ENCODE data around the gene DCAF6. TPM values are rescaled to one million over a fixed set of nuclear protein-coding genes. Genes with fewer than 3 reads are reported as not detected.
A peak's percentile ranks its signal among the peaks of the same experiment; 100 is the strongest.

The DCAF6 gene
- total RNA-seq, 1 experiment from 2014 or later, result 84.6 TPM

GRCh38 chr1:168085401-168085872, 149.0 kb downstream of the DCAF6 start:
- no peak overlapping the region for H3K4me3 ChIP-seq (ENCODE audit: low read length)
- no peaks in the 10 kb centered on the region for H3K27me3 ChIP-seq (ENCODE audit: low read length)

GRCh38 chr1:168086438-168086837, 150.0 kb downstream of the DCAF6 start:
- no peak overlapping the region for H2AFZ ChIP-seq (ENCODE audit: low read length)
- H3K4me3 ChIP-seq (ENCODE audit: low read length), result no peak overlapping the region
- no peaks in the 10 kb centered on the region for H3K36me3 ChIP-seq (ENCODE audit: insufficient read depth, low read length)
- no peaks in the 10 kb centered on the region for H3K9me3 ChIP-seq (ENCODE audit: low read length)
- no peaks in the 10 kb centered on the region for H3K27me3 ChIP-seq (ENCODE audit: low read length)
- no peaks in the 10 kb centered on the region for H3K79me2 ChIP-seq (ENCODE audit: low read length)
- H3K4me2 ChIP-seq (ENCODE audit: low read depth, low read length, poor library complexity, severe bottlenecking), result no peak overlapping the region
- peak; percentile 44 for DNase-seq
- no peak overlapping the region for H3K9ac ChIP-seq (ENCODE audit: low read length)
- no peak overlapping the region for H3K27ac ChIP-seq (ENCODE audit: low read length)
- no peaks in the 10 kb centered on the region for H3K4me1 ChIP-seq (ENCODE audit: low read length)
- no peaks in the 10 kb centered on the region for H4K20me1 ChIP-seq (ENCODE audit: insufficient read depth, low read depth, low read length)
- H3K9me2 ChIP-seq (replicated peaks; ENCODE audit: insufficient read depth, low read length), result no peaks in the 10 kb centered on the region

More at GRCh38 chr1:168085401-168085872, 149.0 kb downstream of the DCAF6 start:
- DNase-seq, result no peak
- Histone ChIP-seq H3K4me2 (ENCODE audit: low read depth, low read length, poor library complexity, severe bottlenecking) (no peak overlapping the region), H3K27ac (ENCODE audit: low read length) (no peak overlapping the region), H3K9me2 (replicated peaks; ENCODE audit: insufficient read depth, low read length) (no peaks in the 10 kb centered on the region), H3K36me3 (ENCODE audit: insufficient read depth, low read length) (no peaks in the 10 kb centered on the region), H2AFZ (ENCODE audit: low read length) (no peak overlapping the region), H3K9ac (ENCODE audit: low read length) (no peak overlapping the region), H3K79me2 (ENCODE audit: low read length) (no peaks in the 10 kb centered on the region), H3K4me1 (ENCODE audit: low read length) (no peaks in the 10 kb centered on the region), H4K20me1 (ENCODE audit: insufficient read depth, low read depth, low read length) (no peaks in the 10 kb centered on the region), H3K9me3 (ENCODE audit: low read length) (no peaks in the 10 kb centered on the region)

- H3K9me3 ChIP-seq (ENCODE audit: low read length), result no peaks in the 10 kb centered on the region
- no peaks in the 10 kb centered on the region for H4K20me1 ChIP-seq (ENCODE audit: insufficient read depth, low read depth, low read length)
- no peak overlapping the region for H3K27ac ChIP-seq (ENCODE audit: low read length)
- H3K4me2 ChIP-seq (ENCODE audit: low read depth, low read length, poor library complexity, severe bottlenecking), result no peak overlapping the region
- no peaks in the 10 kb centered on the region for H3K79me2 ChIP-seq (ENCODE audit: low read length)
- no peak overlapping the region for H3K4me3 ChIP-seq (ENCODE audit: low read length)
- H3K27me3 ChIP-seq (ENCODE audit: low read length), result no peaks in the 10 kb centered on the region
- H3K36me3 ChIP-seq (ENCODE audit: insufficient read depth, low read length), result no peaks in the 10 kb centered on the region
- H3K9ac ChIP-seq (ENCODE audit: low read length), result no peak overlapping the region
- H2AFZ ChIP-seq (ENCODE audit: low read length), result no peak overlapping the region
- H3K9me2 ChIP-seq (replicated peaks; ENCODE audit: insufficient read depth, low read length), result no peaks in the 10 kb centered on the region
- no peak for DNase-seq
- H3K4me1 ChIP-seq (ENCODE audit: low read length), result no peaks in the 10 kb centered on the region
Measured at GRCh38 chr1:168087696-168088095, 151.2 kb downstream of the DCAF6 start.

- H4K20me1 ChIP-seq (ENCODE audit: insufficient read depth, low read depth, low read length), result no peaks in the 10 kb centered on the region
- no peak for DNase-seq
- H2AFZ ChIP-seq (ENCODE audit: low read length), result no peak overlapping the region
- no peaks in the 10 kb centered on the region for H3K79me2 ChIP-seq (ENCODE audit: low read length)
- H3K27ac ChIP-seq (ENCODE audit: low read length), result no peak overlapping the region
- H3K36me3 ChIP-seq (ENCODE audit: insufficient read depth, low read length), result no peaks in the 10 kb centered on the region
- no peaks in the 10 kb centered on the region for H3K9me3 ChIP-seq (ENCODE audit: low read length)
- H3K27me3 ChIP-seq (ENCODE audit: low read length), result no peaks in the 10 kb centered on the region
- no peak overlapping the region for H3K9ac ChIP-seq (ENCODE audit: low read length)
- H3K9me2 ChIP-seq (replicated peaks; ENCODE audit: insufficient read depth, low read length), result no peaks in the 10 kb centered on the region
- H3K4me3 ChIP-seq (ENCODE audit: low read length), result no peak overlapping the region
- no peak overlapping the region for H3K4me2 ChIP-seq (ENCODE audit: low read depth, low read length, poor library complexity, severe bottlenecking)
- no peaks in the 10 kb centered on the region for H3K4me1 ChIP-seq (ENCODE audit: low read length)
Measured at GRCh38 chr1:168088511-168089325, 152.2 kb downstream of the DCAF6 start.

- Histone ChIP-seq H3K79me2 (ENCODE audit: low read length) (no peaks in the 10 kb centered on the region), H2AFZ (ENCODE audit: low read length) (no peak overlapping the region), H3K9me2 (replicated peaks; ENCODE audit: insufficient read depth, low read length) (no peaks in the 10 kb centered on the region), H3K9me3 (ENCODE audit: low read length) (no peaks in the 10 kb centered on the region), H3K4me2 (ENCODE audit: low read depth, low read length, poor library complexity, severe bottlenecking) (no peak overlapping the region), H3K27me3 (ENCODE audit: low read length) (no peaks in the 10 kb centered on the region), H3K36me3 (ENCODE audit: insufficient read depth, low read length) (no peaks in the 10 kb centered on the region), H3K9ac (ENCODE audit: low read length) (no peak overlapping the region), H3K27ac (ENCODE audit: low read length) (no peak overlapping the region), H3K4me3 (ENCODE audit: low read length) (no peak overlapping the region), H4K20me1 (ENCODE audit: insufficient read depth, low read depth, low read length) (no peaks in the 10 kb centered on the region), H3K4me1 (ENCODE audit: low read length) (no peaks in the 10 kb centered on the region)
- DNase-seq, result no peak
Measured at GRCh38 chr1:168089326-168089978, 153.0 kb downstream of the DCAF6 start.

GRCh38 chr1:168089979-168090337, 153.5 kb downstream of the DCAF6 start:
- H3K27me3 ChIP-seq (ENCODE audit: low read length), result no peaks in the 10 kb centered on the region
- no peaks in the 10 kb centered on the region for H4K20me1 ChIP-seq (ENCODE audit: insufficient read depth, low read depth, low read length)
- no peak overlapping the region for H2AFZ ChIP-seq (ENCODE audit: low read length)
- no peak overlapping the region for H3K9ac ChIP-seq (ENCODE audit: low read length)
- H3K4me1 ChIP-seq (ENCODE audit: low read length), result no peaks in the 10 kb centered on the region
- H3K9me3 ChIP-seq (ENCODE audit: low read length), result no peaks in the 10 kb centered on the region
- H3K79me2 ChIP-seq (ENCODE audit: low read length), result no peaks in the 10 kb centered on the region
- H3K27ac ChIP-seq (ENCODE audit: low read length), result no peak overlapping the region
- H3K4me2 ChIP-seq (ENCODE audit: low read depth, low read length, poor library complexity, severe bottlenecking), result no peak overlapping the region
- H3K9me2 ChIP-seq (replicated peaks; ENCODE audit: insufficient read depth, low read length), result no peaks in the 10 kb centered on the region
- no peak overlapping the region for H3K4me3 ChIP-seq (ENCODE audit: low read length)
- H3K36me3 ChIP-seq (ENCODE audit: insufficient read depth, low read length), result no peaks in the 10 kb centered on the region
- DNase-seq, result no peak

GRCh38 chr1:168090395-168090794, 153.9 kb downstream of the DCAF6 start:
- no peak overlapping the region for H3K27ac ChIP-seq (ENCODE audit: low read length)
- H2AFZ ChIP-seq (ENCODE audit: low read length), result no peak overlapping the region
- no peaks in the 10 kb centered on the region for H3K27me3 ChIP-seq (ENCODE audit: low read length)
- no peak for DNase-seq
- no peaks in the 10 kb centered on the region for H3K4me1 ChIP-seq (ENCODE audit: low read length)
- H3K4me3 ChIP-seq (ENCODE audit: low read length), result no peak overlapping the region
- H3K4me2 ChIP-seq (ENCODE audit: low read depth, low read length, poor library complexity, severe bottlenecking), result no peak overlapping the region
- no peak overlapping the region for H3K9ac ChIP-seq (ENCODE audit: low read length)
- no peaks in the 10 kb centered on the region for H4K20me1 ChIP-seq (ENCODE audit: insufficient read depth, low read depth, low read length)
- H3K36me3 ChIP-seq (ENCODE audit: insufficient read depth, low read length), result no peaks in the 10 kb centered on the region
- no peaks in the 10 kb centered on the region for H3K9me3 ChIP-seq (ENCODE audit: low read length)
- no peaks in the 10 kb centered on the region for H3K79me2 ChIP-seq (ENCODE audit: low read length)
- no peaks in the 10 kb centered on the region for H3K9me2 ChIP-seq (replicated peaks; ENCODE audit: insufficient read depth, low read length)

- DNase-seq, result no peak
- H3K9ac ChIP-seq (ENCODE audit: low read length), result no peak overlapping the region
- H4K20me1 ChIP-seq (ENCODE audit: insufficient read depth, low read depth, low read length), result no peaks in the 10 kb centered on the region
- no peaks in the 10 kb centered on the region for H3K36me3 ChIP-seq (ENCODE audit: insufficient read depth, low read length)
- H3K9me3 ChIP-seq (ENCODE audit: low read length), result no peaks in the 10 kb centered on the region
- H2AFZ ChIP-seq (ENCODE audit: low read length), result no peak overlapping the region
- no peaks in the 10 kb centered on the region for H3K4me1 ChIP-seq (ENCODE audit: low read length)
- no peaks in the 10 kb centered on the region for H3K79me2 ChIP-seq (ENCODE audit: low read length)
- no peaks in the 10 kb centered on the region for H3K27me3 ChIP-seq (ENCODE audit: low read length)
- H3K27ac ChIP-seq (ENCODE audit: low read length), result no peak overlapping the region
- H3K4me2 ChIP-seq (ENCODE audit: low read depth, low read length, poor library complexity, severe bottlenecking), result no peak overlapping the region
- no peaks in the 10 kb centered on the region for H3K9me2 ChIP-seq (replicated peaks; ENCODE audit: insufficient read depth, low read length)
- no peak overlapping the region for H3K4me3 ChIP-seq (ENCODE audit: low read length)
Measured at GRCh38 chr1:168091063-168091462, 154.6 kb downstream of the DCAF6 start.
